ENCODE data around the gene FARS2. TPM values are rescaled to one million over a fixed set of nuclear protein-coding genes. Genes with fewer than 3 reads are reported as not detected.

The FARS2 gene
- polyA plus RNA-seq, 1 donor from 2014 or later, result 11.9 TPM

- Histone ChIP-seq H4K20me1 (ENCODE audit: insufficient read depth) (no peaks in the 10 kb centered on the region), H2AFZ (ENCODE audit: low read depth, low read length) (no peak overlapping the region), H3K4me2 (ENCODE audit: low read length) (no peak overlapping the region), H3K27me3 (ENCODE audit: insufficient read depth, low read depth, low read length) (no peaks in the 10 kb centered on the region), H3K27ac (ENCODE audit: low read length) (no peak overlapping the region), H3K36me3 (ENCODE audit: insufficient read depth, low read length) (no peaks in the 10 kb centered on the region), H3K9me3 (ENCODE audit: low read length) (no peaks in the 10 kb centered on the region), H3K9ac (ENCODE audit: low read length) (no peak overlapping the region), H3K9me2 (ENCODE audit: insufficient read depth, low read length) (no peaks in the 10 kb centered on the region), H3K4me3 (ENCODE audit: low read length) (no peak overlapping the region), H3K79me2 (replicated peaks; ENCODE audit: insufficient read depth, low read length) (no peaks in the 10 kb centered on the region), H3F3A (ENCODE audit: insufficient read depth, low read length, poor library complexity, severe bottlenecking) (no peaks in the 10 kb centered on the region)
- TF ChIP-seq MXI1 (conservative IDR thresholded peaks at IDR 0.05; ENCODE audit: poor library complexity, severe bottlenecking) (no peak), RAD21 (conservative IDR thresholded peaks at IDR 0.05) (no peak), EP300 (conservative IDR thresholded peaks at IDR 0.05; ENCODE audit: poor library complexity, severe bottlenecking) (no peak), SMC3 (conservative IDR thresholded peaks at IDR 0.05; ENCODE audit: poor library complexity) (no peak), REST (IDR thresholded peaks at IDR 0.05; ENCODE audit: borderline replicate concordance) (no peak), POLR2AphosphoS5 (IDR thresholded peaks at IDR 0.05) (no peak), CTCF (IDR thresholded peaks at IDR 0.05; ENCODE audit: poor library complexity, severe bottlenecking) (no peak), TAF1 (IDR thresholded peaks at IDR 0.05; ENCODE audit: low read depth) (no peak), EZH2 (IDR thresholded peaks at IDR 0.05; ENCODE audit: borderline replicate concordance, insufficient read depth, low read length, poor library complexity, severe bottlenecking) (no peak)
These were observed 164.5 kb downstream of the FARS2 start for GRCh38 chr6:5425797-5426196.

- H4K20me1 ChIP-seq (ENCODE audit: insufficient read depth), result no peaks in the 10 kb centered on the region
- H3F3A ChIP-seq (ENCODE audit: insufficient read depth, low read length, poor library complexity, severe bottlenecking), result no peaks in the 10 kb centered on the region
- no peak overlapping the region for H3K27ac ChIP-seq (ENCODE audit: low read length)
- no peaks in the 10 kb centered on the region for H3K9me3 ChIP-seq (ENCODE audit: low read length)
- H3K36me3 ChIP-seq (ENCODE audit: insufficient read depth, low read length), result no peaks in the 10 kb centered on the region
- H3K27me3 ChIP-seq (ENCODE audit: insufficient read depth, low read depth, low read length), result no peaks in the 10 kb centered on the region
- no peak overlapping the region for H3K4me2 ChIP-seq (ENCODE audit: low read length)
- H3K4me3 ChIP-seq (ENCODE audit: low read length), result no peak overlapping the region
- no peaks in the 10 kb centered on the region for H3K9me2 ChIP-seq (ENCODE audit: insufficient read depth, low read length)
- H2AFZ ChIP-seq (ENCODE audit: low read depth, low read length), result no peak overlapping the region
- TF ChIP-seq CTCF (IDR thresholded peaks at IDR 0.05; ENCODE audit: poor library complexity, severe bottlenecking), result no peak
- TF ChIP-seq MXI1 (conservative IDR thresholded peaks at IDR 0.05; ENCODE audit: poor library complexity, severe bottlenecking), result no peak
- no peak for TF ChIP-seq EP300 (conservative IDR thresholded peaks at IDR 0.05; ENCODE audit: poor library complexity, severe bottlenecking)
- no peak for TF ChIP-seq REST (IDR thresholded peaks at IDR 0.05; ENCODE audit: borderline replicate concordance)
- no peak for TF ChIP-seq TAF1 (IDR thresholded peaks at IDR 0.05; ENCODE audit: low read depth)
- TF ChIP-seq RAD21 (conservative IDR thresholded peaks at IDR 0.05), result no peak
- TF ChIP-seq POLR2AphosphoS5 (IDR thresholded peaks at IDR 0.05), result no peak
- no peak for TF ChIP-seq EZH2 (IDR thresholded peaks at IDR 0.05; ENCODE audit: borderline replicate concordance, insufficient read depth, low read length, poor library complexity, severe bottlenecking)
- no peak for TF ChIP-seq SMC3 (conservative IDR thresholded peaks at IDR 0.05; ENCODE audit: poor library complexity)
- no peak overlapping the region for H3K9ac ChIP-seq (ENCODE audit: low read length)
- H3K79me2 ChIP-seq (replicated peaks; ENCODE audit: insufficient read depth, low read length), result no peaks in the 10 kb centered on the region
These were observed 166.3 kb downstream of the FARS2 start for GRCh38 chr6:5427586-5427985.
